CD4-positive, alpha-beta T cell treated with Interleukin-6 for 4 hours (primary cell): Measurements from ENCODE around the gene RXRA.

Source experiments
- DNase-seq: peaks from one replicate; pipeline ENCODE4 v3.0.0-alpha.2; 2020; ENCODE audit warnings: mixed read lengths

Gene RXRA

GRCh38 chr9:134456756-134457305 is 130.6 kb downstream of the RXRA start:
- no peak for DNase-seq

GRCh38 chr9:134457321-134458206 is 131.3 kb downstream of the RXRA start:
- DNase-seq: no peak

- DNase-seq: no peak
These were observed 132.2 kb downstream of the RXRA start for GRCh38 chr9:134458207-134459108.

GRCh38 chr9:134459164-134459563 is 132.9 kb downstream of the RXRA start:
- DNase-seq: no peak

GRCh38 chr9:134459573-134459972 is 133.3 kb downstream of the RXRA start:
- DNase-seq: no peak

- no peak for DNase-seq
These were observed 134.0 kb downstream of the RXRA start for GRCh38 chr9:134460206-134460605.

GRCh38 chr9:134460896-134461295 is 134.6 kb downstream of the RXRA start:
- DNase-seq: no peak

- DNase-seq: no peak
These were observed 135.2 kb downstream of the RXRA start for GRCh38 chr9:134461426-134461982.

GRCh38 chr9:134462318-134462717 is 136.1 kb downstream of the RXRA start:
- DNase-seq: no peak

- no peak for DNase-seq
These were observed 137.0 kb downstream of the RXRA start for GRCh38 chr9:134463280-134463679.

- no peak for DNase-seq
These were observed 140.8 kb downstream of the RXRA start for GRCh38 chr9:134466869-134467616.

- DNase-seq: no peak
These were observed 142.1 kb downstream of the RXRA start for GRCh38 chr9:134468358-134468757.

- DNase-seq: no peak
These were observed 143.0 kb downstream of the RXRA start for GRCh38 chr9:134469041-134469875.

- no peak for DNase-seq
These were observed 146.0 kb downstream of the RXRA start for GRCh38 chr9:134472256-134472655.

GRCh38 chr9:134473141-134474054 is 147.1 kb downstream of the RXRA start:
- no peak for DNase-seq

GRCh38 chr9:134474055-134474370 is 147.8 kb downstream of the RXRA start:
- DNase-seq: no peak

GRCh38 chr9:134475011-134475790 is 148.9 kb downstream of the RXRA start:
- peak; percentile 32 for DNase-seq

- no peak for DNase-seq
These were observed 150.2 kb downstream of the RXRA start for GRCh38 chr9:134476272-134476941.

GRCh38 chr9:134476942-134477335 is 150.7 kb downstream of the RXRA start:
- no peak for DNase-seq
